GM18519 (cell line): Measurements from ENCODE around the gene GNB3.

Experiments
- ATAC-seq: cut with Tn5 transposase; IDR thresholded peaks from one replicate; pipeline ENCODE4 v1.9.1; 2021; ENCODE audit warnings: mild to moderate bottlenecking, moderate library complexity; ENCODE audit not compliant: unreplicated experiment, low FRiP score

GNB3 gene

GRCh38 chr12:6823182-6824084 lies 17.3 kb upstream of the GNB3 start:
- ATAC-seq = no peak

GRCh38 chr12:6824085-6824775 lies 16.5 kb upstream of the GNB3 start:
- no peak for ATAC-seq

- no peak for ATAC-seq
Observed at GRCh38 chr12:6824901-6825381, 15.8 kb upstream of the GNB3 start.

DNA sequence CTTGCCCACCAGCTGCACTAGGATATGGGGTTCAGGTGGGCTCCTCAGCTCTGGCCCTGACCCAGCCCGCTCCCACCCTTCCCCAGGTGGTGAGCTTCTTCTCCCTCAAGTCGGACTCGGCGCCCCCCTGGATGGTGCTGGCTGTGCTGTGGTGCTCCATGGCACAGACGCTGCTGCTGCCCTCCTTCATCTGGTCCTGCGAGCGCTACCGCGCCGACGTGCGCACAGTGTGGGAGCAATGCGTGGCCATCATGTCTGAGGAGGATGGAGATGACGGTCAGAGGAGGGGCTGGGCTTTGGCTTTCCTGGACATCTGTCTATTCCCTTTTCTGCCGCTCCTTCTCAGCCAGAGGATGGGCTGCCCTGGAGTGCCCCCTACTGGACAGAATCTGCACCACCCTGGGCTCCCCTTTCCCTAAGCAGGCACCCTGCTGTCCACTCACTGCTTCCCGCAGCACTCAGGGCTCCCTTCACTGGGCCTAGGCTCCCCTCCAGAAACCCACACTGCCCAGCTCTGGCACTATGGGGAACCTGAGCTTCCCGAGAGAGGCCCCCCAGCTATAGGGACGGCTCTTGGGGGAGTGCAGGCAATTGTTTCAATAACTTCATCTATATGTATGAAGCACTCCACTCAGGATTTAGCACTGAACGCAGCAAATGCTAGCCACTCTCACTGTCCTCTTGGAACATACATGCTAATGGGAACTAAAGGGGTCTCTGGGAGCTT lies 15.2 kb upstream of the GNB3 start:
- no peak for ATAC-seq

DNA sequence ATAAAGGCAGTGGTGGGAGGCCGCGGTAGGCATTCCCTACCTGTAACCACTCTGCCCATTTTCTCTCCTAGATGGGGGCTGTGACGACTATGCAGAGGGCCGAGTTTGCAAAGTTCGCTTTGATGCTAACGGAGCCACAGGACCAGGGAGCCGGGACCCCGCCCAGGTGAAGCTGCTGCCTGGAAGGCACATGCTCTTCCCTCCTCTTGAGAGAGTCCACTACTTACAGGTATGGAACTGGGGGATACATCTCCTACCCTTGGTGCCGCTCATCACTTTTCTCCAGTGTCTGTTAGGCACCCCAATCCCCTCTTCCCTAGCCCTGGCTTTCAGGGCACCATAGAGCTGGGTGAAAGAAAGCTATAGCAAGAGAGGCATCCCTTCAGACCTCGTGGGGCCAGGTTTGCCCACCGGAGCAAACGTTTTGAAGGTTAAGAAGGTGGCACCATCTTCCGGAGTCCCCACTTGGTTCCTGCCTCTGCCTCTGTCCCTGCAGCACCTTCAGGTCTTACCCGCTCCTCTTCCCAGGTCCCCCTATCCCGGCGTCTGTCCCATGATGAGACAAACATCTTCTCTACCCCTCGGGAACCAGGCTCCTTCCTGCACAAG lies 14.5 kb upstream of the GNB3 start:
- ATAC-seq = no peak

- ATAC-seq = no peak
Observed at GRCh38 chr12:6826734-6827436, 13.8 kb upstream of the GNB3 start.

DNA sequence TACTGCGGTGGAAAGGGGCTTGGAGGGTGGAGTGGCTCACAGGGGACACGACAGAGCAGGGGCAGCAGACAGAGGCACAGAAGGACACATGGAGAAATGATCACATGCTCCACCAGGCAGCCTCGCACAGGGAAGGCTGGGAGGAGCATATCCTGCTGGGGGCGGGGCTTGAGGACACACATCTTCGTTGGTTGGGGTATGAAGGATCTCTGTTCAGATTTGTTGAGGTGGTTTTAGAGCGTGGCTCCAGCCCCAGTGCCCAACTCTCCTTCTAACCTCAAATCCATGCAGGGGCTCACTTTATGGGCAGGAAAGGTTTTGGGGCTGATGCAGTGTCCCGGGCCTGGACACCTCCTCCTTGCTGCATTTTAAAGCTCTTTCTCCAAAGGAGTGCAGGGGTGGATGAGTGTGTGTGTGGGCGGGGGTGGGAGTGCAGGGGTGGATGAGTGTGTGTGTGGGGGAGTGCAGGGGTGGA lies 13.3 kb upstream of the GNB3 start:
- ATAC-seq = no peak

- no peak for ATAC-seq
Observed at GRCh38 chr12:6827982-6828780, 12.5 kb upstream of the GNB3 start, which contains the start of gene P3H3. Gene P3H3, plus strand, starts transcription at chr12:6828407. Its CDS starts 34 bp downstream, at chr12:6828441.

DNA sequence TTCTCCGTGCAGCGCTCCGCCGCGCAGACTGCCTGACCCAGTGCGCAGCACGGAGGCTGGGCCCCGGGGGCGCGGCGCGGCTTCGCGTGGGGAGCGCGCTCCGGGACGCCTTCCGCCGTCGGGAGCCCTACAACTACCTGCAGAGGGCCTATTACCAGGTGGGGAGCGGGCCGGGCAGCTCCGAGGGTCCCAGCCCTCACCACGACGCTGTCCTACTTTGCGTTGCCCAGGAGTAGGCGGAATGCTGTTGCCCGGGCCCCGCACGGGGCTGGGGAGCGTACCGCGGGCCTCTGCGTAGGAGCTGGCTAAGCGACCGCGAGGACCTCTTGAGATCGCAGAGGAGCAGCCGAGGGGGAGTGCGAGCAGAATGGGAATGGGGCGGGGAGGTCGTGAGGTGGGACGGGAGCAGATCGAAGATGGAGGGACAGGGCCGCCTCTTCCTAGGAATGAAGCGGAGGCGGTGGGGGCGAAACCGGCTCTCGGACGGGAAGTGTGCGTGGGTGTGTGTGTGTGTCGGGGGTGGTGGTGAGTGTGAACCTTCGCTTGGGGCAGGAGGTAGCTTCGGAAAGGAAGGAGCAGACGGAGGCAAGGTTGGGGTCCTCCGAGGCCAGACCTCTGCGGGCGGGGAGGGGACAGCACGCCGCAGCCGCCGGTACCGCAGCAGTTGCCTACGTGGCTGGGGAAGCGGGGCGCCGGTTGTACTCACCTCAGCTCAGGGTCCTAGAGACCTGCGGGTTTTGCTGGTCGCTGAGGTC lies 11.8 kb upstream of the GNB3 start:
- no peak for ATAC-seq

DNA sequence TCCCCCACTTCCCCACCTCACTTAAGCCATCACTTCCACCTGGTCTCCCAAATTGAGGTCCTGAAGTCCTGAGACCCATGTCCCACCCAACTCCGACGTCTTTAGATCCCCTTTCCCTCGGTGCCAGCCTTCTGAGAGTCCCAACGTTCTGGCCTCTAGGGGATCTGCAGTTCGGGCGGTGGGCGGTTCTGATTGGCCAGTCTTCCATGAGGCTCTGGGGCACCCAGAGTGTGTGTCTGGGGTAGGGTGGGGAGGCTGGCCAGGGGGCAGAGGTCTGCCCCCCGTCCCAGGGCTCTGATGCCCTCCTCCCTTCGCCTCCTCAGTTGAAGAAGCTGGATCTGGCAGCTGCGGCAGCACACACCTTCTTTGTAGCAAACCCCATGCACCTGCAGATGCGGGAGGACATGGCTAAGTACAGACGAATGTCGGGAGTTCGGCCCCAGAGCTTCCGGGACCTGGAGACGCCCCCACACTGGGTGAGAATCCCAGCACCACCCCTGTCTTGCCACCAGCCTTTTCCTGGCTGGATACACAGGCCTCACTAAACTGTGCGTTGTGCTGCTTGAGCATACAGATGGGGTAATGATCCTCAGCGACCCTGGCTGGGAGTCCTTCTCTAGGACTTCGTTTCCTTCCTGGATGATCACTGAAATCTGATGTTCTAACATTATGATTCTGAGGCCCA lies 11.0 kb upstream of the GNB3 start:
- no peak for ATAC-seq

- ATAC-seq = no peak
Observed at GRCh38 chr12:6830286-6830890, 10.3 kb upstream of the GNB3 start.

GRCh38 chr12:6830999-6831398 lies 9.7 kb upstream of the GNB3 start:
- ATAC-seq = no peak

- ATAC-seq = no peak
Observed at GRCh38 chr12:6831450-6831995, 9.2 kb upstream of the GNB3 start.

- no peak for ATAC-seq
Observed at GRCh38 chr12:6832125-6832524, 8.6 kb upstream of the GNB3 start.

GRCh38 chr12:6833189-6833890 lies 7.4 kb upstream of the GNB3 start:
- ATAC-seq = no peak

- ATAC-seq = no peak
Observed at GRCh38 chr12:6834254-6834653, 6.5 kb upstream of the GNB3 start.
